NOMO-1 treated with dmso at 0.1 percent for 144 hours (cell line): ENCODE results near the gene LTB4R2.
"Not testable (repeated sequence)": the region's sequence is repeated elsewhere in the genome, so short reads cannot be mapped to it uniquely, and the experiment has no call there.

Source experiments
- DNase-seq: peaks from one replicate; lab custom pipeline; 2025; ENCODE audit not compliant: unreplicated experiment; lab: John Stamatoyannopoulos, UW

LTB4R2 gene

DNA sequence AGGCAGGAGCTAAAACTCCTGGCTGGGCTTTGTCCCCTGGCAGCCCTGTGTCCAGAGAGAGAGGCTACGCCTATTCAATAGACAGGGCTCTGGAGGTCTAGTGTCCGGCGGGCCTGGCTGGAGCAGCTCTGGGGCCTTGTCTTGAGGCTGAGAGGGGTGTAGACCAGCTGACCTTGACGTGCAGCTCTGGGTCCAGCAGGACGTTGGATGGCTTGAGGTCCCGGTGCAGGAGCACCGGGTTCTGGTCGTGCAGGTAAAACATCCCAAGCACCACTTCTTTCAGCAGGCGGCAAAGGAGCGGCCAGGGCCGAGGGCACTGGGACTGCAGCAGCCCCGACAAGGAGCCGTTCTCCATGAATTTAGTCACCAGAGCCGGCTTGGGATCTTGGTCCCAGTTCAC is 28.9 kb downstream of the LTB4R2 start:
- DNase-seq = no peak

DNA sequence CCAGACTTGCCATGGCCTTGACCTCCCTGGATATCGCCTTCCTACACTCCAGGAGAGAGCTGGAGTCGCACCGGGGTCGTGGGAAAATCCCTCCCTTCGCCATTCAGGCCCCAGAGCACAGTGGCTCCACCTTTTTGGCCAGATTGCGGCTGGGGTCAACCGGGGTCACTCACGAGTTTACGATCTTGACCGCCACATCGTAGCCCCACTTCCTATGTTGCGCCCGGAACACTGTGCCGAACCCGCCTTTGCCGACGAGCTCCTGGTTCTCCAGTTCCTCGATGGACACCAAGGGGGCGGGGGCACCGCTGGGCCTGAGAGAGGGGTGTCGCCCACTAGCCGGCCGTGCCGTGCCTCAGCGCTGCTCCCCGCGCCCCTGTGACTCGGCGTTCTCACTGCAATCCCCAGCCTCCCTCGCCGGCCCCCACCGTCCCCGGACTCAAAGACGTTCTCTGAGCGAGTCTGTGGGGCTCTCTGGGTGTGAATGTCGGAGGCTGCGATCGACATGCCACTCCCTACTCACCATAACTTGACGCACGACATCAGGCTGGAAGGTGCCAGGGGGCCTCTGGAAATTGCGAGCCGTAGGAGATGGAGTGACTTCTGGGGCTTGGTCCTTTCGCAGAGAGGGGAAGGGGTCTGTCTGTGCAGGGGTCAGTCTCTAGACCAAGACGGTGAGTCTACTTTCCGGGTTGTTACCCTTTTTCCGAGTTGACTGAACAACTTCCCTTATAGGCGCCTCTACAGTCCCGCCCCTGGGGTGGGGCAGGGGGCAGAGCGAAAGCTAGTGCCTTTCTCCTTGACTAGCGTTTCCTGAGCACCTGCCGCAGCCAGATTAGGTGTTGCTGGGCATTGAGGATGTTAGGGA is 29.6 kb downstream of the LTB4R2 start, which contains the start of gene RIPK3:
Gene RIPK3, minus strand, starts transcription at position 708 of the 868 bp plus-strand sequence. Its CDS starts 165 bp downstream, at position 543.
- DNase-seq = peak; percentile 53

DNA sequence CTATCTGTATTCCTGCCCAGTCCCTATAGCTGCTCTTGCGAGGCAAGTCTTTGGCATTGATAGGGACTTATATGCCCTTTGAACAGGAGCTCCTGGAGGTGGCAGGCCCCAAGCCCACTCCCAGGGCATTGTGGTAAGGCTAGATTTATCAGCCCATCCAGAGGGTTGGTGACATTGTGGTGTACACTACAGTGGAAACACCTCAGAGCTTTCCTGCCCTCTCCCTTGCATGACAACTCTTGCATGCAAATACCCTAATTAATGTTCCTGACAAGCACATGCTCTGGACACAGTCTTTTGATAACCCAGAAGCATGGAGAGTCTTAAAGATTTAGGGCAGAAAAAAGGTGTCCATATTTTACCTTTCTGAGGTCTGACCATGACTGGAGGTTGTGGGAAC is 30.7 kb downstream of the LTB4R2 start:
- no peak for DNase-seq

DNA sequence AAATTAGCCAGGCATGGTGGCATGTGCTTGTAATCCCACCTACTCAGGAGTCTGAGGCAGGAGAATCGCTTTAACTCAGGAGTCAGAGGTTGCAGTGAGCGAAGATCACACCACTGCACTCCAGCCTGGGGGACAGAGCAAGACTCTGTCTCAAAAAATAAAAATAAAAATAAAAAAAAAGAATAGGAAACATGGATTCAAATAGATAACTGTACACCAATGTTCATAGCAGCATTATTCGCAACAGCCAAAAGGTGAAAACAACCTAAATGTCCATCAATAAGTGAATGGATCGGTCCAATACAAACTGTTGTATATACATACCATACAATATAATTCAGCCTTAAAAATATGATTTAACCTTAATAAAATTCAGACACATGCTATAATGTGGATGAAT is 32.9 kb downstream of the LTB4R2 start:
- DNase-seq = no peak

DNA sequence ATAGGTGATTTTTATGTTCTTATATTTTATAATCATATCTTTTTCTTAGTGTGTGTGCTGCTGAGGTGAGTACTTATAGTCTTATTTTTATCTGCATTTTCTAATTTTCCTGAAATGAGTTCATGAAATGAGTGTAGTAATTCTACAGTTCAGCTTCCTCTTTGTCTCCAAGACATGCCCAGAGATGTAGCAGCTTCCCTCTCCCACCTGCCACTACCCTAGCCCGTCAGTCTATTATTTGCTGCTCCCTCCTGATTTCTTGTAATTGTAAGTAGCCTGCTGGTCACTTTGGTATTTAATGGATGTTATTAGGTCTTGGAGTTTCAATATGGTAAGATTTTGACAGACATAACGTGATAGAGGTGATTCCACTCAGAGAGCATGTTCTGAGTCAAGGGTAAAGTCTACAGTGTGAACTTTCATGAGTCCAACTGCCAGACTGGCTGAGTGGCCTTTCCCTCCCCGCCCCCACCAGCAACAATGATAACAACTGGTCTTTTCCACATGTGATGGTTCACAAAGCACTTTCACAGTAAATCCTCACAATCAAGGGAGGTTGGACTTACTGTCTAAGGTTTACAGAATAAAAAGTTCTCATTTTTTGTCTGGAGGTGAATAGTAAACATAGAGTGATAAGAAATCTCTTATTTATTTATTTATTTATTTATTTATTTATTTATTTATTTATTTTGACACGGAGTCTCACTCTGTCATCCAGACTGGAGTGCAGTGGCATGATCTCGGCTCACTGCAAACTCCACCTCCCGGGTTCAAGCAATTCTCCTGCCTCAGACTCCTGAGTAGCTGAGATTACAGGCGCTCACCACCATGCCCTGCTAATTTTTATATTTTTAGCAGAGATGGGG is 34.1 kb downstream of the LTB4R2 start:
- no peak for DNase-seq

DNA sequence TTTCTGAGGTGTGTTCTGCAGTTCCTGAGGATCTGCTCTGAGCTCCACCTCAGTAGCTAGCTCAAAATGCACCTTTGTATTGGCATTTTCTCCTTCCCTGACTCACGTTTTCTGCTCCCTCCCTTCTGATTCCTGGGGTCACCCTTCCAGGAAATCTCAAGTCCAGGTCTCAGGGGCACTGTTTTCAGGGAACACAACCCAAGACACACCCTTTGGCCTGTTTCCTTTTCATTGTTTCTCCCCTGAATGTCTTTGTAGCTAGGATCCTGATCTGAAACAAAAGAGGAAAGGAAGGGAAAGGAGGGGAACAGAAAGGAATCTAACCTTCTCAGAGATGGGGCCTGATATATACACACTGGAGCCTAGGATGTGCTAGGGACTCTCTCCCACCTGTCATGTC is 37.2 kb downstream of the LTB4R2 start:
- DNase-seq = no peak

DNA sequence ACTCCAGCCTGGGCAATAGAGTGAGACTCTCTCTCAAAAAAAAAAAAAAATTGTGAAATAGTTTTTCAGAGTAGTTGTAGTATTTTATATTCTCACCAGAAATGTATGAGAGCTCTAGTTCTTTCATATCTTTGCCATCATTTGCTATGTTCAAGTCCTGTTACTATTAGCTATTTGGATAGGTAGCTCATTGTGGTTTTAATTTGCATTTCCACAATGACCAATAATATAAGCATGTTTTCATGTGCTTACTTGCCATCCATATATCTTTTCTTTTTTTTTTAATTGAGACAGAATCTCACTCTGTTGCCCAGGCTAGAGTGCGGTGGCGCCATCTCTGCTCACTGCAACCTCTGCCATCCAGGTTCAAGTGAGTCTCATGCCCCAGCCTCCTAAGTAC is 38.2 kb downstream of the LTB4R2 start:
- no peak for DNase-seq

DNA sequence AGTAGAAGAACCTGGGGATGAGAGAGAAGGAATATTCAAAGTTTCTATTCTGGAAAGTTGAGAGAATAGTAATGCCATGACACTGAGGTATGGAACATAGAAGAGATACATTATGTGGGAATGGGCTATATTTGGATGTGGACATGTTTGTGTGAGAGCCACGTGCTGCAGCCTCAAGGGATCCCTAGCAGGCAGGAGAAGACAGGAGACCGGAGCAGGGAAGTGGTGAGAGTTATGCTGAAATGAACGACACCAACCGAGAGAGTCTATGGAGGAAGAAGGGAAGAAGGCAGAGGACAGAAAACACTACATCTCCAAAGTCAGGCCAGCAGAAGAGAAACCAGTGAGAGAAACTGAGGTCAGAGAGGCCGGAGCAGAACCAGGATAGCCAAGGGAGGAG is 39.8 kb downstream of the LTB4R2 start:
- no peak for DNase-seq

DNA sequence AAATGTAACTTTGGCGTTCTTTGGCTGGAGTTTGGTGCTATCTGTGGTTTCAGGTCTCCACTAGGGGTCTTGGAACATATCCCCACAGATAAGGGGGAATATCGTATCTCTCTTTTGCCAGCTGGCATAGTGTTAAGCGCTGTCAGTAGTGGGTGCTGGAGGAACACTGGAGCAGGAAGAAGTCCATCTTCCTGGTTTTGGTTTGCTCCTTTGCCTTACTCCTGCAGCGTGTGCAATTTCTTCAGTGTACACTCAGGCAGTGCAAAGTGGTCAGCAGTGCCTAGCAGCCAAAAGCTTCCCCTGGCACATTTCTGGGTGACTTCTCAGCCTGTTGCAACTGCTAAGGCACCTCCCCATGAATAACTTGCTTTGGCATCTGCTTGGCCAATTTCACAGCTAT is 41.6 kb downstream of the LTB4R2 start:
- no peak for DNase-seq

DNA sequence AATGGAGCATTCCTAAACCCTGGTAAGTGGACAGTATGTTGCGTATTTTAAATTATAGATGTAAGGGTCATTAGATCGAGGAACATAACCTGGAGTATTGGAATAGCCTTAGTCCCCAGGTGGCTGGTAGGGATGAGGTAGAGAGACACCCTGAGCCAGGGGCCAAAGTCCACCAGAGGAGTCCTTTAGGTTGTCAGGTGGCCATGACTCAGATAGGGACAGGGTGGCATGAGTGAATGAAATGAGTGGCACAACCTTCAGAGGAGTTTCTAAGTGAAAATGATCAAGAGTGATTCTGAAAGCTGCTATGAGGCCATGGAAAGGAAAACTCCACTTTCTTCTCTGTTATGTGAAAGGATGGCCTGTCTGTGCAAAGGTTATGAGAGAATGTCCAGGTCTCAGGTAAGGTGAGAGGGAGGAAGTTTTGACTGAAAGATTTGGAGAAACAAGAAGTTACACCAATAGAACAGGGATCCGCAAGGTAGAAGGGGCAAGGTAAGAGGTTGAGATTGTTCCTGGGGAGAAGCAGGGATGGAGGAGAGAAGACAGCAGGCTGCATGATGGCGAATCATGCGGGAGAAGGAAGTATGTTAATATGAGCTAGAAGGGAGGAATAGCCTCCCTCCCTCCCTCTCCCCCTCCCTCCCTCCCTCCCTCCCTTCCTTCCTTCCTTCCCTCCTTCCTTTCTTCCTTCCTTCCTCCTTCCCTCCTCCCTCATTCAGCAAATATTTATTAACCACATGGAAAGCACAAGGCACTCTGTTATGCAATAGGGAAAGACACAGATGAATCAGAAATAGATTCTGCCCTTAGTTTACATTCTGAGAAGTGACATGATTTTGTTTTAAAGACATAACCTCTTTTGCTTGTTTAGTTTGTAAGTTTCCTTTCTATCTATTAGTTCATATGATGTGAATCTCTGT is 43.9 kb downstream of the LTB4R2 start:
- DNase-seq = no peak

DNA sequence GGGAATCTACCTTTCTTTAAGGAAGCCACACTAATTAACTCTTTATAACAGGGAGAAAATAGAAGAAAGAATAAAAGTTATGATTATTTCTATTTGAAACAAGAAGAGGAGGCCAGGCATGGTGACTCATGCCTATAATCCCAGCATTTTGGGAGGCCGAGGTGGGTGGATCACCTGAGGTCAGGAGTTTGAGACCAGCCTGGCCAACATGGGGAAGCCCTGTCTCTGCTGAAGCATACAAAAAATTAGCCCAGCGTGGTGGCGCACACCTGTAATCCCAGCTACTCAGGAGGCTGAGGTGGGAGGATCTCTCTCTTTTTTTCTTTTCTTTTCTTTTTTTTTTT is 44.5 kb downstream of the LTB4R2 start:
- not testable (repeated sequence) for DNase-seq

DNA sequence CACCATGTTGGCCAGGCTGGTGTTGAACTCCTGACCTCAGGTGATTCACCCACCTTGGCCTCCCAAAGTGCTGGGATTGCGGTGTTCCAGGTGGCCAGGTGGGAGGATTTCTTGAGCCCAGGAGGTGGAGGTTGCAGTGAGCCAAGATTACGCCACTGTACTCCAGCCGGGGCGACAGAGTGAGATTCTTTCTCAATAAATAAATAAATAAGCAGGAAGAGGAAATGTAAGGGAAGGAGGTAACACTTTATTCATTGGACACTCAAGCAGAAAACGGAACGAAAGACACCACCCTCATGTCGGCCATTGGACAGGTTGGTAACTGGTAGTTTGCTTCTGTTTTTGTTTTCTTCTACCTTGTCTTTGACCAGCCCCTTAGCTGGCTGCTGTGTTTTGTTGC is 45.1 kb downstream of the LTB4R2 start:
- DNase-seq = no peak

DNA sequence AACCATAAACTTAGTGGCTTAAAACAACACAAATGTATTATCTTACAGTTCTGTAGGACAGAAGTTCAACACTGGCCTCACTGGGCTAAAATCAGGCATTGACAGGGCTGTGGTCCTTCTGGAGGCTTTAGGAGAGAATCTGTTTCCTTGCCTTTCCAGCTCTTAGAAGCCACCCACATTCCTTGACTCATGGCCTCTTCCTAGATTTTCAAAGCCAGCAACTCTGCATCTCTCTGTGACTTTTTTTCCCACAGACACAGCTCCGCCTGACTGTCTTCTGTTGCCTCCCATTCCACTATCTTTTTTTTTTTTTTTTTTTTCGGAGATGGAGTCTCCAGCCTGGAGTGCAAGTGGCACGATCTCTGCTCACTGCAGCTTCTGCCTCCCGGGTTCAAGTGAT is 46.3 kb downstream of the LTB4R2 start:
- DNase-seq = no peak

DNA sequence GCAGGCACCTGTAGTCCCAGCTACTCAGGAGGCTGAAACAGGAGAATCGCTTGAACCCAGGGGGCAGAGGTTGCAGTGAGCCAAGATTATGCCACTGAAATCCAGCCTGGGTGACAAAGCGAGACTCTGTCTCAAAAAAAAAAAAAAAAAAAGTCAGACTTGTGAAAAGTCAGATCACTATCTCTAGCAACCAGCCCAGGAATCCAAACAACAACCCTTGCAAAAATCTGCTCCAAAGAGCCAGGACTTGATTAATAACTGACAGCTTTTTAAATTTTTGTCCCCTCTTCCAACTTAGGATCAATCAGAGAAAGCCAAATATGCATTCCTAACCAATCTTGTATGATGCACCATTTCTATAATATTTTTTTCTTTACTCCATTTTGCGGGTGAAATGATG is 50.3 kb downstream of the LTB4R2 start:
- DNase-seq = no peak

DNA sequence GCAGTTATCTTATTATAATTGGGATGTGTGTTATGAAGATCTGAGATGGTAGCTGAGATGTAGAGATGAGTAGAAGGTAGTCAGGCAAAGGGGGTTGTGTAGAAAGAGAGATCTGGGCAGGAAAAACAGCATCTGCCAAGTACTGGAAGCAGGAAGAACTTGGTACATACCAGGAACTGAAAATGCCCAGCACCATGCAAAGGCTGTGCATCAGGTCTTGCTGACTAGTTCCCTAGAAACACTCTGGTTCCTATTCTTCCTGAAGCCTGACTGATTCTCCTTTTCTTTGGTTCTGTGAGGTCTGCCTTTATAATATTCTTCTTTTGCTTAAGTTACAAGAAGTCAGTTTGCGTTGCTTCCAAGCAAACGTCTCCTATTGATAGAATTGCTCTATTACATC is 51.4 kb downstream of the LTB4R2 start:
- no peak for DNase-seq
